ENCODE results near the gene FZD1.

GRCh38 chr7:91291302-91291701 is 27.1 kb downstream of the FZD1 start:
- TF ChIP-seq, protein P1, sequence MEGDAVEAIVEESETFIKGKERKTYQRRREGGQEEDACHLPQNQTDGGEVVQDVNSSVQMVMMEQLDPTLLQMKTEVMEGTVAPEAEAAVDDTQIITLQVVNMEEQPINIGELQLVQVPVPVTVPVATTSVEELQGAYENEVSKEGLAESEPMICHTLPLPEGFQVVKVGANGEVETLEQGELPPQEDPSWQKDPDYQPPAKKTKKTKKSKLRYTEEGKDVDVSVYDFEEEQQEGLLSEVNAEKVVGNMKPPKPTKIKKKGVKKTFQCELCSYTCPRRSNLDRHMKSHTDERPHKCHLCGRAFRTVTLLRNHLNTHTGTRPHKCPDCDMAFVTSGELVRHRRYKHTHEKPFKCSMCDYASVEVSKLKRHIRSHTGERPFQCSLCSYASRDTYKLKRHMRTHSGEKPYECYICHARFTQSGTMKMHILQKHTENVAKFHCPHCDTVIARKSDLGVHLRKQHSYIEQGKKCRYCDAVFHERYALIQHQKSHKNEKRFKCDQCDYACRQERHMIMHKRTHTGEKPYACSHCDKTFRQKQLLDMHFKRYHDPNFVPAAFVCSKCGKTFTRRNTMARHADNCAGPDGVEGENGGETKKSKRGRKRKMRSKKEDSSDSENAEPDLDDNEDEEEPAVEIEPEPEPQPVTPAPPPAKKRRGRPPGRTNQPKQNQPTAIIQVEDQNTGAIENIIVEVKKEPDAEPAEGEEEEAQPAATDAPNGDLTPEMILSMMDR (IDR thresholded peaks at IDR 0.05; ENCODE audit: low read depth, low read length): no peak
- TF ChIP-seq EZH2phosphoT487 (IDR thresholded peaks at IDR 0.05; ENCODE audit: low read depth): no peak
